HepG2 (cell line): ENCODE measurements around the gene FEM1B. TPM values are rescaled to one million over a fixed set of nuclear protein-coding genes. Genes with fewer than 3 reads are reported as not detected.
A peak's percentile ranks its signal among the peaks of the same experiment; 100 is the strongest.

Experiments used
- ASH2L ChIP-seq: fragments of 300-600, 200-600 bp; sonication (generic); IDR thresholded peaks from 2 replicates; pipeline ENCODE4 v1.7.0; 2017; ENCODE audit warnings: low read depth, mild to moderate bottlenecking, moderate library complexity, mixed read lengths, low read length; ENCODE audit not compliant: insufficient read length
- DNMT3B ChIP-seq: conservative IDR thresholded peaks from 2 replicates; pipeline ENCODE4 v1.6.1; 2016; ENCODE audit warnings: missing biosample characterization, control low read depth
- HDAC2 ChIP-seq: sonication (generic); formaldehyde crosslinking; IDR thresholded peaks from 2 replicates; pipeline ENCODE4 v1.4.0; 2020; ENCODE audit warnings: missing genetic modification reagents
- MAZ ChIP-seq, 2 experiments: sonication (generic) in 1 of 2; formaldehyde crosslinking in 1 of 2; IDR thresholded peaks; 2 replicates each; pipeline versions ENCODE4 v1.5.0 to v1.6.1; 2012 to 2020; ENCODE audit warnings: low read depth in 2 of 2, mild to moderate bottlenecking in 2 of 2, borderline replicate concordance in 1 of 2, improper control_type of control experiment in 1 of 2, low read length in 1 of 2, missing genetic modification reagents in 1 of 2, moderate library complexity in 1 of 2
- NR2C2 ChIP-seq: sonication (generic); formaldehyde crosslinking; IDR thresholded peaks from 2 replicates; pipeline ENCODE4 v1.4.0; 2020; ENCODE audit warnings: missing genetic modification reagents, mild to moderate bottlenecking, moderate library complexity, borderline replicate concordance
- NR2F2 ChIP-seq: IDR thresholded peaks from 2 replicates; pipeline ENCODE4 v1.6.1; 2012; ENCODE audit warnings: low read depth, inconsistent platforms, borderline replicate concordance
- POLR2AphosphoS5 ChIP-seq: IDR thresholded peaks from 2 replicates; pipeline ENCODE4 v1.6.1; 2012; ENCODE audit warnings: low read depth, low read length
- REST ChIP-seq, 2 experiments: IDR thresholded peaks; 2 replicates each; pipeline ENCODE4 v1.6.1; 2011 to 2012; ENCODE audit warnings: low read length in 2 of 2, borderline replicate concordance in 1 of 2, low read depth in 1 of 2, mild to moderate bottlenecking in 1 of 2, moderate library complexity in 1 of 2
- STAG1 ChIP-seq: sonication (generic); formaldehyde crosslinking; IDR thresholded peaks from 2 replicates; pipeline ENCODE4 v1.4.0; 2020; ENCODE audit warnings: missing genetic modification reagents
- ZBTB46 ChIP-seq: sonication (generic); formaldehyde crosslinking; IDR thresholded peaks from 2 replicates; pipeline ENCODE4 v1.4.0; 2020; ENCODE audit warnings: mild to moderate bottlenecking, missing genetic modification reagents, borderline replicate concordance
- ZNF232 ChIP-seq: sonication (generic); formaldehyde crosslinking; IDR thresholded peaks from 2 replicates; pipeline ENCODE4 v1.4.0; 2020; ENCODE audit warnings: missing genetic modification reagents, borderline replicate concordance
- ZNF33B ChIP-seq: sonication (generic); formaldehyde crosslinking; IDR thresholded peaks from 2 replicates; pipeline ENCODE4 v1.5.1; 2020; ENCODE audit warnings: mild to moderate bottlenecking, missing genetic modification reagents
- ZNF451 ChIP-seq: sonication (generic); formaldehyde crosslinking; IDR thresholded peaks from 2 replicates; pipeline ENCODE4 v1.5.0; 2020; ENCODE audit warnings: mild to moderate bottlenecking, missing genetic modification reagents
- ZNF724P ChIP-seq: sonication (generic); formaldehyde crosslinking; IDR thresholded peaks from 2 replicates; pipeline ENCODE4 v1.8.0; 2022; ENCODE audit warnings: missing genetic modification reagents, borderline replicate concordance
- ZNF790 ChIP-seq: sonication (generic); formaldehyde crosslinking; IDR thresholded peaks from 2 replicates; pipeline ENCODE4 v1.8.0; 2022; ENCODE audit warnings: missing genetic modification reagents, mild to moderate bottlenecking, borderline replicate concordance
- ZSCAN31 ChIP-seq: sonication (generic); formaldehyde crosslinking; IDR thresholded peaks from 2 replicates; pipeline ENCODE4 v1.5.0; 2020; ENCODE audit warnings: low read depth, mild to moderate bottlenecking, missing genetic modification reagents
- polyA plus RNA-seq, 8 experiments: library from polyadenylated mRNA; depleted of rRNA in 3 of 8; stranded (reverse) in 7 of 8; unstranded in 1 of 8; fragments of >200 nt; fragmentation: Illumina TruSeq in 4 of 8; extraction: Trizol in 4 of 8; gene quantifications; 2 replicates each; pipeline versions ENCODE4 v1.2.1 to v1.2.3, GENCODE V29; 2011 to 2016; ENCODE audit warnings: low read depth in 4 of 8, missing spikeins in 1 of 8, mixed read lengths in 1 of 8; ENCODE audit not compliant: insufficient read depth in 1 of 8
- total RNA-seq, 5 experiments: library from RNA; depleted of rRNA; stranded (reverse); fragments of >200 nt; fragmentation: Illumina TruSeq; extraction: Trizol; gene quantifications; 2 replicates each; pipeline ENCODE4 v1.2.3, GENCODE V29; 2016; ENCODE audit warnings: low read depth in 1 of 5
- TF ChIP-seq, protein P1 (sequence below): sonication (generic); formaldehyde crosslinking; IDR thresholded peaks from 2 replicates; pipeline ENCODE4 v1.8.0; 2022; ENCODE audit warnings: missing genetic modification reagents, mild to moderate bottlenecking, moderate library complexity, borderline replicate concordance

The FEM1B gene
- total and polyA plus RNA-seq, 2 of the 13 experiments (the other 11 are each of a cell fraction or from before 2014, with no cell fraction given), result 38.1 to 40.0 TPM

DNA sequence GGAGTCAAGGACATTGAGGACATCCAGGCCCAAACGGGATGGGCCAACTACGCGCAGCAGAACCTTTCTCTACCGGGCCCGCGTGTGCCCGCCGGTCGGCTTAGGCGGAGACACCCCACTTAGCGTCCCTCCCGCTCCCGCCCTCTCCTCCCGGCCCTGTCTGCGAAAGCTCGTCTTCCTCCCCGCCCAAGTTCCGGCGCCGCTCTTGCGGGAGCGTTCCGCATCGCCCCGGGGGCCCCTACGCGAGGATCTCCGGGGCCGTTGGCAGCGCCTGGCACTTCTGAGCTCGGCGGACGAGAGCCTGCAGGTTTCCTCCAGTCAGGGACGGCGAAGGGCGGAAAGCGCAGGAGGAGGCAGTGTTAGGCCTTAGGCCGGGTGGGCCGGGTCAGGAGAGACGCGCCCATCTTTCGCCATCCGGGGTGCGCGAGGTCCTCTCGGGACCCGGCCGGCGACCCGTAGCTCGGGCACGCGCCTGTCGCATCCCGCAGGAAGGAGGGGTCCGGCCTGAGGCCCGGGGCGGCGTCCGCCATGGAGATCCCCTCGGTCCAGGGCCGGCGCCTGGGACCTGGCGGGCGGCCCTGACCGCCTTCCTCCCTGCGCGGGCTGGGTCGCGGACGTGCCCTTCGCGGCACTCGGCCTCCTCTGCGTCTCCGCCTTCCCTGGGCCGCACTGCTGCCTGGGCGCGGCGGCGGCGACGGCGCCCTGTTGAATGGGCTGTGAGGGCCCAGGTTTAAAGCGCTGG lies at the start of gene FEM1B (continued):
- TF ChIP-seq REST (IDR thresholded peaks at IDR 0.05; ENCODE audit: borderline replicate concordance in 1 of 2, low read depth in 1 of 2, low read length in 2 of 2) (peak in 1 of 2 experiments; percentile 59; a peak in 1 of 4 replicates), NR2F2 (no peak), ZNF451 (CRISPR knock-in tag) (peak; percentile 75; the same call in 1 of the 2 replicates), ZNF724P (CRISPR knock-in tag) (peak; percentile 75; the same call in 1 of the 2 replicates), ASH2L (peak; percentile 94), ZNF33B (CRISPR knock-in tag) (peak; percentile 32), HDAC2 (CRISPR knock-in tag) (peak; percentile 86), MAZ (IDR thresholded peaks at IDR 0.05; ENCODE audit: borderline replicate concordance, low read depth, low read length) (peak; percentile 92), MAZ (CRISPR knock-in tag; IDR thresholded peaks at IDR 0.05; ENCODE audit: low read depth) (peak; percentile 75), NR2C2 (CRISPR knock-in tag) (peak; percentile 87), ZNF790 (CRISPR knock-in tag) (0 out of 2 replicates have a peak, but pooled peaks have one; percentile 20), ZNF232 (peak; percentile 71; the same call in 1 of the 2 replicates), POLR2AphosphoS5 (peak; percentile 76), STAG1 (CRISPR knock-in tag) (no peak), ZBTB46 (CRISPR knock-in tag) (no peak), ZSCAN31 (CRISPR knock-in tag) (peak; percentile 96), DNMT3B (CRISPR knock-in tag) (no peak)
- TF ChIP-seq, protein P1, sequence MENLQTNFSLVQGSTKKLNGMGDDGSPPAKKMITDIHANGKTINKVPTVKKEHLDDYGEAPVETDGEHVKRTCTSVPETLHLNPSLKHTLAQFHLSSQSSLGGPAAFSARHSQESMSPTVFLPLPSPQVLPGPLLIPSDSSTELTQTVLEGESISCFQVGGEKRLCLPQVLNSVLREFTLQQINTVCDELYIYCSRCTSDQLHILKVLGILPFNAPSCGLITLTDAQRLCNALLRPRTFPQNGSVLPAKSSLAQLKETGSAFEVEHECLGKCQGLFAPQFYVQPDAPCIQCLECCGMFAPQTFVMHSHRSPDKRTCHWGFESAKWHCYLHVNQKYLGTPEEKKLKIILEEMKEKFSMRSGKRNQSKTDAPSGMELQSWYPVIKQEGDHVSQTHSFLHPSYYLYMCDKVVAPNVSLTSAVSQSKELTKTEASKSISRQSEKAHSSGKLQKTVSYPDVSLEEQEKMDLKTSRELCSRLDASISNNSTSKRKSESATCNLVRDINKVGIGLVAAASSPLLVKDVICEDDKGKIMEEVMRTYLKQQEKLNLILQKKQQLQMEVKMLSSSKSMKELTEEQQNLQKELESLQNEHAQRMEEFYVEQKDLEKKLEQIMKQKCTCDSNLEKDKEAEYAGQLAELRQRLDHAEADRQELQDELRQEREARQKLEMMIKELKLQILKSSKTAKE (CRISPR knock-in tag), result no peak
